ENCODE data around the gene HSPB8. TPM values are rescaled to one million over a fixed set of nuclear protein-coding genes. Genes with fewer than 3 reads are reported as not detected.

HSPB8 gene
- polyA plus RNA-seq, 3 donors: 7.0 to 8.0 (median 7.5) TPM

Other genes with a start within 250 kb of the HSPB8 start
- gene SRRM4, start 197.4 kb upstream of the HSPB8 start, polyA plus RNA-seq (ENCODE audit: insufficient read length in 3 of 3): under 1 TPM in 2 of 3 donors, not detected in 1; 0.01 to 0.03 TPM
- gene CCDC60, start 155.8 kb downstream of the HSPB8 start, polyA plus RNA-seq (ENCODE audit: insufficient read length in 3 of 3): under 1 TPM in 1 of 3 donors, not detected in 2; 0.17 TPM